ENCODE measurements around the gene ARHGEF4.

Gene ARHGEF4, protein sequence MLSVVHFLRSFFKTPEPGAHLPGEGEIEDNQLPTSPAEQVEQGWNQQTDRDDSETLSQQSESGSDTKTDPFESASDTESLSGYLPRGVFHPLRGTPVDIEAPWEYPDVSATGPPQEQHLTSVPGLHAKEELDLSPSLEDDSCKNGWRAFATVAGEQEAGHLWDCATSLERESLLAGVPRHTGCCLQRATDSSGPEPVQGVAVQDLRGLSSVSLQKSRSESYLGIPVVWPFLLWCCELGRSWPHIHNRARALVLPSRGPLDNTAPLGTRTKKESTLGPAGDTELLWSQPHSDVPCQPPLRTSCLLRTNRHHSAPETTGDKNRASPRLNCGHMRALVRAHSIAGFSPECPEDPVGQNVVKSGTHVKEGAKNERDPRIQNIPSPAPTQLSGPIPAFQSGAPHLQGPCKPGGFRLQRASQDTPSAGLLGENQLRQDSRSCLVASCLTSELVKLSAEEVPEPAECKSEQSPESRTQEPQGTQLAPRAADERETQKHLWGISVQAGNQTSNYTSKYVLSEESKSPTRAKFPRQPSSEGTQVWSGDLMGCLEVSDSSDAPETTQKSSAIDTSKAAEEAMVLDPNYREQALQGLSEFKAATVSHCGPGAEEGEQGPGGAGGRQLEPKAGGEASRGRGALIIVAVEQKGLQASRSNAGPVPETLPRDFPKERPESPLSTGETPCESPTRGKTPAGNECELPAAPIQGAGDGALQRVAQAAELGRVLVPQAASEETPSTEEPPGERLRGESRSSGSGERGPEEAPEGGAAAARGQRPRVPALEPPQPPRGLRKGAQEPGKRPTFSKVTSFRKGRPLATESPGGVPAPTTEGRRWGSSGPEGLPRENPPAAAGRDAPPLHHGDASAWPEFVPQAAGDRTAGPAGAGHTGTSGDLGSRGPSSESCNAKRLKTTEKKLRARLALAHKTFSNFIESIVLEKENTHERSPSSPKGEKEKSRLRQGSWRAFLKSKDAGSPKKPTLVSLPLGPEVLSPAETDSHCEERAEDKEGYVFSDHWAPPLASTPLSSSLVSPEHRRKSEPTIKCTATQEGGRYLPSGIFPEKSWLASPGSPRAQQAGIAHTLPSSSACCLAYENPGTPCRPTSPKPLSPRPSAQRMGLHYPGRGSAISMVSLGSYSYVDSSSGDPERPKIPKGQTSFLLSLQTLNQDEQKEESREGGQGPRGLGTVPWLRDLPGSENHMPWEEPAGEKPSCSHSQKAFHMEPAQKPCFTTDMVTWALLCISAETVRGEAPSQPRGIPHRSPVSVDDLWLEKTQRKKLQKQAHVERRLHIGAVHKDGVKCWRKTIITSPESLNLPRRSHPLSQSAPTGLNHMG (N-terminal part only)

DNA sequence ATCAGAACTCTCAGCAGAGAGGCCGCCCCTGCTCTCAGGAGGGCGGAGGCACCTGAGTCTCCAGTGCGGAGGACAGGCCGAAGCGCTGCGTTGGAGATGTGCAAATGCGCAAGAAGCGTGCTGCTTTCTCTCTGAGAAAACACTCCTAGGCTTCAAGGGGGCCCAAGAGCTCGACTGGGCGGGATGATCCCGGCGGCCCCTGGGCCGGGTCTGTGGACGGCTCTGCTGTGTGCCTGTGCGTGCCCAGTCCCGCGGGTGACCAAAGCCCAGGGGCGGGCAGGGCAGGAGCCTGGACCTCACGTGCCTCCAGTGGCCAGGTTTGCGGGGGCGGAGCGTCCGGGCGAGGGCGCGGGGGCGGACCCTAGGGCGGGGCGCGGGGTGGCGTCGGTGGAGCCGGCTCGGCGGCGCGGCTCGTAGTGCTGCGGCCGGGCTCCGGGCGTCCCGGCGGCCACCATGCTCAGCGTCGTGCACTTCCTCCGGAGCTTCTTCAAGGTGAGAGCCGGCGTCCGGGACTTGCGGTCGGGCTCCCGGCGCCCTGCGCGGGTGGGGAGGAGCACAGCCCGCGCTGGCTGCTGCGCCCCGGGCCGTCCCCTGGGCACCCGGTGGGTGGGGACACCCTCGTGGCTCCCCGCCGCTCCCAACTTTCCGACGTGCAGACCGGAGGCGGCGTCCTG is at the start of gene ARHGEF4:
Gene ARHGEF4 (plus strand): TSS at position 414 of the 674 bp plus-strand sequence. CDS start 40 bp downstream, at position 454.
- peak; percentile 52 for DNase-seq

DNA sequence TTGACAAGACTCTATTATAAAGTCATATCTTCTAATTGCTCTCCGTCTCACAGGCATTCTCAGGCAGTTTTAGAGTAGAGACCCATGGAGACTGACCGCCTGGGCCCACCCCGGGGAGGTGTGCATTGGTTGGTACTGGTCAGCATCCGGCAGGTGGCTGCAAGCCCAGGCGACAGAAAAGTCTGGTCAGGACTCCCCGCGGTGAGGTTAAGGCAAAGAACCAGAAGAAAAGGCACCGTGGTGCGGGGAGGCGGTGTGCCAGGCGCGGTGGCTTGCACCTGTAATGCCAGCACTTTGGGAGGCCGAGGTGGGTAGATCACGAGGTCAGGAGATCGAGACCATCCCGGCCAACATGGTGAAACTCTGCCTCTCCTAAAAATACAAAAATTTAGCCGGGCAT is 48.9 kb upstream of the ARHGEF4 start:
- DNase-seq: no peak

- no peak for DNase-seq
Observed at GRCh38 chr2:130790312-130790711, 46.4 kb upstream of the ARHGEF4 start.

DNA sequence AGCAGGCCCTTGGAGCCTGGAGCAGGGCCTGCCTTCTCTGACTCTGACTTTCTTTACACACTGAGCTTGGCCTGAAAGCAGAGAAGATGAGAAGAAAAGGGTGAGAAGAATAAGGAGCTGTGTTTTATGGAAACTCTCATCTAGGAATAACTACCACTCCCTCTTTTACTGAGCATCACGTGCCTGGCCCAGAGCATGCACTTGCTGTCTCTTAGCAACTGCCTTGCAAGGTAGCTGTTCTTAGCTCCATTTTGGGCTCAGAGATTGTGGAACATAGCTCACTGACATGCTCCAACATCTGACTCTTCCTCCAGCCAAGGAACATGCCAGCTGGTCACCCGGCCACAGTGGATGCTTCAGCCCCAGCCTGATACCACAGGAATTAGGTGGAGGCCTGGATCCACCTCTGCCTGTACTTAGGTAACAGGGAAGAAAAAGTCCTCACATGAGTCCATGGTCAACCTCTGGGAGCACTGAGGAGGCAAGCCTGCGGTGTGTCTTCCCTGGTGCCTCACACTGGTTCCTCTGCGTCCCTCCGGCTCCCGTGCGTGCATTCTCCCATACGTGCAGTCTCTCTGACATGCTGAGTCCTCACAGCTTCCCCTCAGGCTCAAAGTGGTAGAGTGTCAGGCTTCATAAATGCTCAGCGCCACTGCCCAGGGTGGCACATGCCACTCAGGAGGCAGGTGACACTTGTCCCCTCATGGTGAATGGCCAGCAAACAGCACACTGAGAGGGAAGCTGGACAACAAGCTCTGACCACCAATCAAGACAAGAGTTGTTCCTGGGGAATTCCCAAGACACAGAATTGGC is 45.7 kb upstream of the ARHGEF4 start:
- DNase-seq: no peak

DNA sequence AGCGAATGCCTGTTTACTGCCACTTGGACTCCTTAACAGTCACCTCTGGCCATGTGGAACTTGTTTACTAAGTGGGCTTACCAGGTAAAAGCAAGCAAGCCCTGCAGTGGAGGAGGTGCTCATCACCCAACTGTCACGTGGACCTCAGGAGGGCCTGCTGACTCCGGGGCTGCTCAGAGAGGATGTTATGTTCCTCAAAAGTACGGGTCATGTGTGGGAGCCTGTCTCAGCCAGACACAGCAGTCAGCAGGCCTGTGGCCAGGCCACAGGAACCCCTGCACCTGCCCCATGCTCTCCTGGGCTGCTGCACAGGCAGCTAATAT is 45.1 kb upstream of the ARHGEF4 start:
- no peak for DNase-seq

- DNase-seq: no peak
Observed at GRCh38 chr2:130795431-130795830, 41.3 kb upstream of the ARHGEF4 start.

DNA sequence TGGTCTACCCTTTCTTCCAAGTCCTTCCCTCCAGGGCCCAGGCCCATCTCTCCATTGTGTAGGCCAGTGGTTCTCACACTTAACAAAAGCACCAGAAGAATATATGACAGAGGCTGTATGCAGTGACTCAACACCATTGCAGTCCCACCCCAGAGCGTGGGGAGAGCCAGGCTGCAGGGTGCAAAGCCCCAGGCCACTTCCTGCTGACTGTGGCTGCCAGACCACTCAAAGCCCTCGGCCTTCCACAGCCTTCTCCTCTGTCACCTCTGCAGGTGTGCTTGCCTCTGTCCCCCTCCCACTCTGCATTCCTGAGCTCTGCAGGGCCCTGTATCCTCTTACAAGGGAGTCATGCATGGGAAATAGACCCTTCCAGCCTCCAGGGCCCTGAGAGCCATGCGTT is 40.4 kb upstream of the ARHGEF4 start:
- no peak for DNase-seq

DNA sequence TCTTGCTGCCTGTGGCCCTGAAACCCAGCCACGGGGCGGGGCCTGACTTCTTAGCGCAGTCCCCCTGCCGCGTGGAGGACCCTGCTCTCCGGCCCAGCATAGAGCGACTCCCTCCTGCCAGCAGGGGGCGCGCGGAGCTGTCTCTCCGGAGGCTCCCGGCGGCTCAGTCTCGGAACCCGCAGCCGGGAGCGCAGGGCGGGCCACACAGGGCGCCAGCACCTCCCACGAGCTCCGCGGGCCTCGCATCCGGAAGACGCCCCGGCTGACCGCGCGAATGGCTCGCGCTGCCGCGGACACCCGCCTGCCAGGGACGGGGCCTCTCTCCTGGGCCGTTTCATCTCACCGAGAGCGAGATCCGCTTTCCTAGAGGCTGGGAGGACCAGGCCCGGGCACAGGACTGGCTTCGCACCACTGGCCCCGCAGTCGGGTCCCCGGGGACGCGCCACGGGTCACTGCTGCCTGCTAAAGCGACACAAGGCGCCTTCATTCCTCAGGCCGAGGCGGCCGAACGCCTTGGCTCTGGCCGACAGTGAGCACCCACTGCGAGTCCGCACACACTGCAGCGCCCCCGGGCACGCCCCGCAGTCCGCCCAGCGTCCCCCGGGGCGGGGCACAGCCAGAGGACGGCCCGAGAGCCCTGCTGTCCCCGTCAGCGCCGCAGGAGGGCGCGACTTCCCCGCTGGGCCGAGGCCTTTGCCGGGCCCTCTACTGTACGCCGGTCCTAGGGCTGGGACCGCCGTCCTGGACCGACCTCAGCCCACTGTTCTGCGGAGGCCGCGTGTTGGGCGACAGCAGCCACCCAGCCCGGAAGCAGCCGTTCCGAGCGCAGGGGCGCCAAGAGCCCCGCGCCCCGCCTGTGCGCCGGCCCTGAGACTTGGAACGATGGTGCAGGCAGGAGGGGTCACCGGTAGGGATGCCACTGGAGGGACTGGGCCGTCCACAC is 39.0 kb upstream of the ARHGEF4 start:
- DNase-seq: peak; percentile 96

DNA sequence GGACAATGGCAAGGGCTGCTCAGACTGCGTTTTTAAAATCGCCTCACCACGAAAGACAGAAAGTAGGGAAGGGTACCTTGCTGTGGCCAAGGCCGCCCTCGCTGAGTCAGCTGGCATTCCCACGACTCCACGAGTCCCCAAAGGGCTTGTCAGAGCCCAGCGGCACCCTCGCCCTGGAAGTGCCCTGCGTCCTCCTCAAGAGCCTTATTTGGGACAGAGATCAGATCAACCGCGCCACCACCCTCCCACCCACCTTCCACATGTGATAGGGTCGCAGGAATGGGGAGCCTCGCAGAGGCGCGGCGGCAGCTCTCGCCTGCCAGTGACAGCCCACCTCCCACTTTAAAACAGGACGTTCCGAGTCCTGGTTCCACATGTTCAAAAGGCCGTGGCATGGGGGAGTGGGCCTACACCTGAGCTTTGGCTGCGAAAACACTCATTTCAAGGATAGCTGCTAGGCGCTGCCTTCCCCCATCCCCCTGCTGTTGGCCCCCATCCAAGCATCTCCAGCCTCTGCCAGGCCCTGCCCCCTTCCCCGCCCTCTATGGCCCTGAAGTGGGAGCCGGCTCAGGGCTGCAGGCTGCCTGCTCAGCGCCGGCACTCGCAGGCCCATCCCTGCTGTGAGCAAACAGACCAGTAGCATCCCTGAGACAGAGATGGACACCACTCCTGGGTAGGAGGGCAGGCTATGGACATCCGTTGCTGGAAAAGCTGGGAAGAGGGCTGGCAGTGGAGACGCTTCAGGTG is 38.1 kb upstream of the ARHGEF4 start:
- no peak for DNase-seq

DNA sequence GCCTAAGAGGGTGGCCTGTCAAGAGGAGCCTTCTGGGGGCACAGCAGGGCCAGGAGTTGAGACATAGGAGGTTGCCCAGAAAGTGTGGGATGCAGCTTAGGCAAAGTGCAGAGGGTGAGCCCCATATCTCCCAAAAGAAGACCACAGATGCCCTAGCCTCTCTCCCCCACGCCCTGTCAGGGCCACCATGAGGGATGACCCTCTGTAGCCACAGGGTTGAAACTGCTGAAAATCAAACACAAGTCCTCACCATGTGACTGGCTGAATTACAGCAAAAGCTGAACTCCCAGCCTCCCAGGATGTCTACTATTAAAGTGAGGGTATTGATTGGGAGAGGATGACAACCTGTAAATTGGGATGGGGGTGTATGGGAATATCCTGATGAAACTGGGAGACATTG is 37.4 kb upstream of the ARHGEF4 start:
- no peak for DNase-seq

DNA sequence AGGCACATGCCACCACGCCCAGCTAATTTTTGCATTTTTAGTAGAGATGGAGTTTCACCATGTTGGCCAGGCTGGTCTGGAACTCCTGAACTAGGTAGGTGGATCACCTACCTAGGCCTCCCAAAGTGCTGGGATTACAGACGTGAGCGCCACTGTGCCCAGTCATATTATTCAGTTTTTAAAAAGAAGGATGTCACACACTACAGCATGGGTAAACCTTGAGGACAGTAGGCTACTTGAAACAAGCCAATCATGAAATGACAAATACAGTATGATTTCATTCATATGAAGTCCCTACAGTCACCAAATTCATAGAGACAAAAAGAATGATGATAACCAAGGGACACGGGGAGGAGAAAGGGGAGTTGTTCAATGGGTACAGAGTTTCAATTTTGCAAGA is 31.1 kb upstream of the ARHGEF4 start:
- no peak for DNase-seq

DNA sequence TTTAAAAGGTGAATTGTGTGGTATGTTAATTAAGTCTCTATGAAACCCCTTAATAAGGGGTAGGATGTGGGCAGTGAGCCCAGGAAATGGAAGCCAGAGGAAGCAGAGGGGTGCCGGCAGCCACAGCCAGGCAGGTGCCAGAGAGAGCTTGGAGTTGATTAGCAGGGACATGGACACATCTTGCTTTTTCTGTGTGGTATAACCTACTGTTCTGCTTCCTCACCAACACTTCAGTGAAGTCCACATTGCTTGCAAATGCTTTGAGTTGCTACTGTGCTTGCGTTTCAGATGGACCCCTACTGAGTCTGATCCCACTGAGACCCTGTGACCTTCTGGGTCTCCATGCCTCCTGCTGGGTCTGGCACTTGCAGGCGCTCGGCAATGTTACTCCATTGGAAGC is 30.3 kb upstream of the ARHGEF4 start:
- DNase-seq: no peak

DNA sequence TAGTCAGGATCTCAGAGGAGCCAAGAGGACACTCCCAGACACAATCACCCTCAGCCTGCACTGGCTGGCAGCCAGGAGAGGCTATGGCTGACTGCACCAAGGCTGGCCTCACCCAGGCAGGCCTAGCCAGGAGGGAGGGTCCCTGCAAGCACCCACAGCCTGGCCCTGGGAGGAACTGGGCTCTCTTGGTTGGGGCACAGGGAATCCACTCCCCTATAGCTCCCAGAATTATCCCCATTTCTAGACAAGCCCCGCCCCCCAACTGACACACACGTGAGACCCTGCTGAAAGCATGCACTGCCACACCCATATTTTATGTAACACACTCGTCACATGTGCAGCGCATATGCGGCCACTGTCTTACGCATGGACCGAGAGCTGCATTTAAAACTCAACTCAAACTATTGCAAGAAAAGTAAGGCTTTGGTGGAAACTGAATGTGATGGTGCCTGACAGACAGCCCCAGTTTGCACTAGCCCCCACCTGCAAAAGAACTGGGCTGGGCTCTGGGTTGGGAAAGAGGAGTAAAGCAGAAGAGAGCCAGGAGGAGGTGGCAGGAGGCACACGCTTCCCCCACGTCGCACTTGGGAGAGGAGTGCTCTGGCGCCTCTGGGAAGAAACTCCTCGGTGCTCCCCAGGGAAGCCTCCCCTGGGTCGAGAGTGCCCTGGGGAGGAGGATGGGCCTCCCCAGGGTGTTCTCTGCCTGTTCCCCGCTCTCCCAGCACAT is 28.9 kb upstream of the ARHGEF4 start:
- no peak for DNase-seq

- DNase-seq: no peak
Observed at GRCh38 chr2:130808482-130809268, 28.0 kb upstream of the ARHGEF4 start.

DNA sequence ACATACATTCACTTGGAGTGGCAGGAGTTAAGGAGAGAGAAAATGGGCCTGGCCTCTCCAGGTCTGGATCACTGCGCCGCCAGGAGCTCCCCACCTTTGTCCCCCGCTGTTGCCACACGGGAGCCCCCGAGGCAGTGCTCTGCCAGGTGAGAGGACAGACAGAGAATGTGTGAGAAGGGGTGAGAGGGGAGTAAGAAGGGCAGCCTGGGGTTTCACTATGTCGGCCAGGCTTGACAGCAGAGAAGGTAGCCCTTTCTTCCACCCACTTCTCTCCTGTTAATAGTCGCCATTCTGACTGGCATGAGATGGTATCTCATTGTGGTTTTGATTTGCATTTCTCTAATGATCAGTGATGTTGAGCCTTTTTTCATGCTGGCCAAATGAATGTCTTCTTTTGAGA is 26.2 kb upstream of the ARHGEF4 start:
- no peak for DNase-seq

DNA sequence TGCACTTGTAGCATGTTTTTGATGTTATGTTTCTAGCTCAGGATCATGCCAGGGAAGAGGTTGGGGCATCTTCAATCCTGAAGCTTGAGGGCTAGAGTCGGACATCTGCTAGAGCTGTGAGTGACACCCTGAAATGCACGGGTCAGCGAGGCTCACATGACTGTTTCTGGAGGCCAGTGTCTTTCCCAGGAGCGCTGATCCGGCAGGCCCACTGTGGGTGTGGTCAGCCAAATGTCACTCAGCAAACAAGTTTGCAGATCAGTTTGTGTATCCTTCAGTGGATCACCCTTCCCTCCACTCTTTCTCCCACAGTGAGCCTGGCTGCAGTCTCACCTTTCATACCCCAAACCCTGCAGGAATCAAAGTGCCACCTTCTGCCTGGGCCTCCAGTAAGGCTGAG is 23.0 kb upstream of the ARHGEF4 start:
- no peak for DNase-seq

- DNase-seq: no peak
Observed at GRCh38 chr2:130814931-130815680, 21.6 kb upstream of the ARHGEF4 start.
